HepG2 (cell line): ENCODE data around the gene CCR9. TPM values are rescaled to one million over a fixed set of nuclear protein-coding genes. Genes with fewer than 3 reads are reported as not detected.

ENCODE experiments used
- ATAC-seq: fragments of 200-7000 bp; cut with Tn5 transposase; 3 replicates; pipeline ENCODE4 v1.9.1; 2020; ENCODE audit warnings: mild to moderate bottlenecking, moderate library complexity
- BruUV-seq: library from RNA; stranded (reverse); fragments of 400-500 nt; replicated peaks from 2 replicates; lab custom pipeline; 2021; lab: Mats Ljungman, UMichigan
- CTCF ChIA-PET: fragments of 300-600 bp; formaldehyde crosslinking; extraction: SDS; loops from one replicate; lab custom pipeline; 2021; ENCODE audit warnings: low total read pairs, inconsistent platforms, low intra/inter-chr PET ratio; lab: Yijun Ruan, JAX
- POLR2A ChIA-PET: fragments of 350-600 bp; sonication (Branson Sonifier 250); formaldehyde crosslinking; loops from one replicate; lab custom pipeline; 2020; ENCODE audit warnings: antibody characterized with exemption, inconsistent platforms; lab: Yijun Ruan, JAX
- DNase-seq: peaks from one replicate; pipeline ENCODE4 v3.0.0-alpha.2; 2015; ENCODE audit warnings: low spot score
- FAIRE-seq: peaks from 3 replicates; lab custom pipeline; 2011; peaks lifted over from hg19 to GRCh38; lab: Jason Lieb, UNC
- H2AFZ ChIP-seq: one replicate; pipeline ENCODE4 v1.6.1; 2011; ENCODE audit warnings: low read length, inconsistent platforms
- H3K27ac ChIP-seq: fragments of 300-600 bp; 3 replicates; pipeline ENCODE4 v1.8.0; 2011; ENCODE audit warnings: mixed run types, mild to moderate bottlenecking, mixed read lengths, low read length, inconsistent platforms; ENCODE audit not compliant: insufficient read depth; ENCODE audit errors: extremely low read length
- H3K27me3 ChIP-seq, 2 experiments: fragments of 200-600 bp in 1 of 2; 2 replicates in 1 of 2; 3 replicates in 1 of 2; pipeline versions ENCODE4 v1.6.0 to v1.8.0; 2011; ENCODE audit warnings: low read length in 2 of 2, mild to moderate bottlenecking in 2 of 2, moderate library complexity in 2 of 2, inconsistent platforms in 1 of 2; ENCODE audit not compliant: insufficient read depth in 2 of 2, control insufficient read depth in 1 of 2
- H3K36me3 ChIP-seq, 2 experiments: fragments of 200-600 bp in 1 of 2; replicated peaks in 1 of 2; 2 replicates in 1 of 2; 3 replicates in 1 of 2; pipeline versions ENCODE4 v1.5.1 to v1.8.0; 2011; ENCODE audit warnings: low read length in 2 of 2, inconsistent platforms in 1 of 2; ENCODE audit not compliant: insufficient read depth in 2 of 2, control insufficient read depth in 1 of 2
- H3K4me1 ChIP-seq: 2 replicates; pipeline ENCODE4 v1.5.1; 2012; ENCODE audit warnings: low read length, inconsistent platforms; ENCODE audit not compliant: insufficient read depth
- H3K4me2 ChIP-seq: 2 replicates; pipeline ENCODE4 v1.6.0; 2011; ENCODE audit warnings: low read depth, low read length, inconsistent platforms
- H3K4me3 ChIP-seq, 3 experiments: fragments of 200-600 bp in 1 of 3; sonication (generic), shearing (Covaris generic) in 1 of 3; replicated peaks in 1 of 3; 2 replicates each; pipeline ENCODE4 v1.5.1; 2011 to 2016; ENCODE audit warnings: low read length in 3 of 3, inconsistent platforms in 2 of 3, low read depth in 2 of 3, mild to moderate bottlenecking in 2 of 3, control low read depth in 1 of 3, mixed read lengths in 1 of 3; ENCODE audit not compliant: insufficient read depth in 1 of 3
- H3K79me2 ChIP-seq: one replicate; pipeline ENCODE4 v1.6.1; 2011; ENCODE audit warnings: low read length, inconsistent platforms; ENCODE audit not compliant: insufficient read depth
- H3K9ac ChIP-seq: 2 replicates; pipeline ENCODE4 v1.6.0; 2011; ENCODE audit warnings: mild to moderate bottlenecking, low read depth, low read length, inconsistent platforms; ENCODE audit not compliant: insufficient read depth
- H3K9me3 ChIP-seq: 2 replicates; pipeline ENCODE4 v1.5.1; 2012; ENCODE audit warnings: mild to moderate bottlenecking, low read length
- H4K20me1 ChIP-seq: 2 replicates; pipeline ENCODE4 v1.6.0; 2011; ENCODE audit warnings: inconsistent platforms, mild to moderate bottlenecking, low read length, moderate library complexity; ENCODE audit not compliant: insufficient read depth
- NAIF1 ChIP-seq: sonication (generic); formaldehyde crosslinking; IDR thresholded peaks from 2 replicates; pipeline ENCODE4 v1.5.0; 2020; ENCODE audit warnings: mild to moderate bottlenecking, missing genetic modification reagents, borderline replicate concordance
- PAF1 ChIP-seq: IDR thresholded peaks from 2 replicates; pipeline ENCODE4 v1.6.1; 2016; ENCODE audit warnings: missing genetic modification reagents, missing compliant biosample characterization
- PCBP1 ChIP-seq: fragments of 200-400 bp; formaldehyde crosslinking; IDR thresholded peaks from 2 replicates; pipeline ENCODE4 v1.6.1; 2017; ENCODE audit warnings: mild to moderate bottlenecking, low read depth, low read length, borderline replicate concordance
- PITX1 ChIP-seq: sonication (generic); formaldehyde crosslinking; IDR thresholded peaks from 2 replicates; pipeline ENCODE4 v1.5.1; 2020; ENCODE audit warnings: mild to moderate bottlenecking, missing genetic modification reagents
- REPIN1 ChIP-seq: sonication (generic); formaldehyde crosslinking; IDR thresholded peaks from 2 replicates; pipeline ENCODE4 v1.8.0; 2022; ENCODE audit warnings: missing genetic modification reagents, low read depth, mild to moderate bottlenecking, borderline replicate concordance
- SMARCE1 ChIP-seq: fragments of 450-650 bp; IDR thresholded peaks from 2 replicates; pipeline ENCODE4 v1.6.1; 2017; ENCODE audit warnings: borderline replicate concordance
- SRY ChIP-seq: sonication (generic); formaldehyde crosslinking; IDR thresholded peaks from 2 replicates; pipeline ENCODE4 v1.8.0; 2022; ENCODE audit warnings: mild to moderate bottlenecking, missing genetic modification reagents
- ZBTB42 ChIP-seq: sonication (generic); formaldehyde crosslinking; IDR thresholded peaks from 2 replicates; pipeline ENCODE4 v1.5.0; 2020; ENCODE audit warnings: mild to moderate bottlenecking, missing genetic modification reagents
- ZFP36L2 ChIP-seq: sonication (generic); formaldehyde crosslinking; IDR thresholded peaks from 2 replicates; pipeline ENCODE4 v1.4.0; 2020; ENCODE audit warnings: missing genetic modification reagents
- ZNF143 ChIP-seq: sonication (generic); formaldehyde crosslinking; IDR thresholded peaks from 2 replicates; pipeline ENCODE4 v1.4.0; 2020; ENCODE audit warnings: missing genetic modification reagents
- ZNF263 ChIP-seq: sonication (generic); formaldehyde crosslinking; IDR thresholded peaks from 2 replicates; pipeline ENCODE4 v1.4.0; 2020; ENCODE audit warnings: missing genetic modification reagents
- ZNF451 ChIP-seq: sonication (generic); formaldehyde crosslinking; IDR thresholded peaks from 2 replicates; pipeline ENCODE4 v1.5.0; 2020; ENCODE audit warnings: mild to moderate bottlenecking, missing genetic modification reagents
- ZNF550 ChIP-seq: sonication (generic); formaldehyde crosslinking; IDR thresholded peaks from 2 replicates; pipeline ENCODE4 v1.4.0; 2020; ENCODE audit warnings: mild to moderate bottlenecking, missing genetic modification reagents, borderline replicate concordance
- ZNF558 ChIP-seq: sonication (generic); formaldehyde crosslinking; IDR thresholded peaks from 2 replicates; pipeline ENCODE4 v1.9.0; 2022; ENCODE audit warnings: mild to moderate bottlenecking, missing genetic modification reagents, borderline replicate concordance
- ZNF713 ChIP-seq: sonication (generic); formaldehyde crosslinking; IDR thresholded peaks from 2 replicates; pipeline ENCODE4 v1.4.0; 2020; ENCODE audit warnings: mild to moderate bottlenecking, missing genetic modification reagents
- WGBS: methylation state at CpG from one replicate; pipeline ENCODE4 v1.1.6; 2017; ENCODE audit warnings: low lambda C conversion rate; 5-methylcytosine and 5-hydroxymethylcytosine counted together
- in situ Hi-C: cut with HindIII; loops from 2 replicates; pipeline ENCODE4 v1.10.0; 2017; ENCODE audit warnings: low pct_unique_long_range_greater_than_20kb; ENCODE audit not compliant: extremely low pct_ligation_motif_present
- intact Hi-C: fragments of 100-400 bp; cut with micrococcal nuclease; formaldehyde crosslinking; loops from one replicate; pipeline ENCODE4 v1.10.0; 2022; ENCODE audit not compliant: unreplicated experiment
- polyA plus RNA-seq, 8 experiments: library from polyadenylated mRNA; depleted of rRNA in 3 of 8; stranded (reverse) in 7 of 8; unstranded in 1 of 8; fragments of >200 nt; fragmentation: Illumina TruSeq in 4 of 8; extraction: Trizol in 4 of 8; gene quantifications; 2 replicates each; pipeline versions ENCODE4 v1.2.1 to v1.2.3, GENCODE V29; 2011 to 2016; ENCODE audit warnings: low read depth in 4 of 8, missing spikeins in 1 of 8, mixed read lengths in 1 of 8; ENCODE audit not compliant: insufficient read depth in 1 of 8
- total RNA-seq, 5 experiments: library from RNA; depleted of rRNA; stranded (reverse); fragments of >200 nt; fragmentation: Illumina TruSeq; extraction: Trizol; gene quantifications; 2 replicates each; pipeline ENCODE4 v1.2.3, GENCODE V29; 2016; ENCODE audit warnings: low read depth in 1 of 5
- TF ChIP-seq, protein P1 (sequence below): sonication (generic); formaldehyde crosslinking; IDR thresholded peaks from 2 replicates; pipeline ENCODE4 v1.5.0; 2020; ENCODE audit warnings: missing genetic modification reagents
- TF ChIP-seq, protein P2 (sequence below): sonication (generic); formaldehyde crosslinking; IDR thresholded peaks from 2 replicates; pipeline ENCODE4 v1.5.1; 2020; ENCODE audit warnings: missing genetic modification reagents, mild to moderate bottlenecking, borderline replicate concordance
- TF ChIP-seq, protein P3 (sequence below): sonication (generic); formaldehyde crosslinking; conservative IDR thresholded peaks from 2 replicates; pipeline ENCODE4 v1.8.0; 2022; ENCODE audit warnings: missing genetic modification reagents

CCR9 gene
- total and polyA plus RNA-seq, 2 of the 13 experiments (the other 11 are each of a cell fraction or from before 2014, with no cell fraction given) = not detected

DNA sequence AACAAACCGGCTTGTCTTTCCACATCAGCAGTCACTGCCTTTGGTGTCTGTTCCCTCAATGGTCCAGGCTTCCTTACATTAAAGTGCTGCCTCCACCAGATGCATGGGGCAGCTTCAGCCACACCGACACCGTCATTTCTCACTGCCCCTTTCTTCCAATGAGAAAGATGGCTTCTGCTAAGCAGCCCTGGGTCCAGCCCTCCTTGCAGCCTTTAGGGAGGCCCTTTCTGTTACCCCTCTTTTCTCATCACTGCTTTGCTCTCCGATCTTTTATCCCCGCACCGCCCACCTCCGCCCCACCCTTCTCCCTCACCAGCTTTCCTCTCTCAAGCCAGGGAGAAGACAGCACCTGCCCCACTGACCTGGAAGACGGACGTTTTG, 28.7 kb downstream of the CCR9 start:
- in situ Hi-C loops = loop anchor here (25.0 kb wide), 1 partner anchor 678 kb away; the partner anchor contains the start of gene TMEM158
- WGBS = 77% methylated on average over 9 of the region's 9 CpGs
- H3K4me3 ChIP-seq = no peak overlapping the region
- no peaks in the 10 kb centered on the region for H4K20me1 ChIP-seq
- no peak overlapping the region for H3K9ac ChIP-seq
- DNase-seq (no peak), ATAC-seq (no peak; the same call in 2 of the 3 replicates), FAIRE-seq (no peak)
- no peak overlapping the region for H3K4me2 ChIP-seq
- ChIA-PET CTCF (no interaction called here), POLR2A (no interaction called here)
- no peak overlapping the region for H2AFZ ChIP-seq
- no peaks in the 10 kb centered on the region for H3K9me3 ChIP-seq
- H3K79me2 ChIP-seq = no peaks in the 10 kb centered on the region
- no peak overlapping the region for H3K27ac ChIP-seq
- H3K27me3 ChIP-seq = no peaks in the 10 kb centered on the region
- H3K36me3 ChIP-seq = peaks cover 3 to 5% of the 10 kb centered on the region in 2 experiments; a peak in 2 of 5 replicates
- H3K4me1 ChIP-seq = no peaks in the 10 kb centered on the region
- intact Hi-C loops = no loop called here
- BruUV-seq = no TSS peak
- TF ChIP-seq ZBTB42 (CRISPR knock-in tag) (no peak), ZNF713 (CRISPR knock-in tag) (no peak), SRY (no peak), REPIN1 (no peak), ZNF550 (no peak), ZFP36L2 (no peak), SMARCE1 (no peak), NAIF1 (CRISPR knock-in tag) (no peak), PAF1 (CRISPR knock-in tag) (no peak), ZNF143 (CRISPR knock-in tag) (no peak), ZNF558 (CRISPR knock-in tag) (no peak), PCBP1 (no peak), PITX1 (CRISPR knock-in tag) (no peak), ZNF451 (CRISPR knock-in tag) (no peak), ZNF263 (CRISPR knock-in tag) (no peak)
- TF ChIP-seq, protein P1, sequence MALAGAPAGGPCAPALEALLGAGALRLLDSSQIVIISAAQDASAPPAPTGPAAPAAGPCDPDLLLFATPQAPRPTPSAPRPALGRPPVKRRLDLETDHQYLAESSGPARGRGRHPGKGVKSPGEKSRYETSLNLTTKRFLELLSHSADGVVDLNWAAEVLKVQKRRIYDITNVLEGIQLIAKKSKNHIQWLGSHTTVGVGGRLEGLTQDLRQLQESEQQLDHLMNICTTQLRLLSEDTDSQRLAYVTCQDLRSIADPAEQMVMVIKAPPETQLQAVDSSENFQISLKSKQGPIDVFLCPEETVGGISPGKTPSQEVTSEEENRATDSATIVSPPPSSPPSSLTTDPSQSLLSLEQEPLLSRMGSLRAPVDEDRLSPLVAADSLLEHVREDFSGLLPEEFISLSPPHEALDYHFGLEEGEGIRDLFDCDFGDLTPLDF = no peak
- TF ChIP-seq, protein P2, sequence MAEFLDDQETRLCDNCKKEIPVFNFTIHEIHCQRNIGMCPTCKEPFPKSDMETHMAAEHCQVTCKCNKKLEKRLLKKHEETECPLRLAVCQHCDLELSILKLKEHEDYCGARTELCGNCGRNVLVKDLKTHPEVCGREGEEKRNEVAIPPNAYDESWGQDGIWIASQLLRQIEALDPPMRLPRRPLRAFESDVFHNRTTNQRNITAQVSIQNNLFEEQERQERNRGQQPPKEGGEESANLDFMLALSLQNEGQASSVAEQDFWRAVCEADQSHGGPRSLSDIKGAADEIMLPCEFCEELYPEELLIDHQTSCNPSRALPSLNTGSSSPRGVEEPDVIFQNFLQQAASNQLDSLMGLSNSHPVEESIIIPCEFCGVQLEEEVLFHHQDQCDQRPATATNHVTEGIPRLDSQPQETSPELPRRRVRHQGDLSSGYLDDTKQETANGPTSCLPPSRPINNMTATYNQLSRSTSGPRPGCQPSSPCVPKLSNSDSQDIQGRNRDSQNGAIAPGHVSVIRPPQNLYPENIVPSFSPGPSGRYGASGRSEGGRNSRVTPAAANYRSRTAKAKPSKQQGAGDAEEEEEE = no peak
- TF ChIP-seq, protein P3, sequence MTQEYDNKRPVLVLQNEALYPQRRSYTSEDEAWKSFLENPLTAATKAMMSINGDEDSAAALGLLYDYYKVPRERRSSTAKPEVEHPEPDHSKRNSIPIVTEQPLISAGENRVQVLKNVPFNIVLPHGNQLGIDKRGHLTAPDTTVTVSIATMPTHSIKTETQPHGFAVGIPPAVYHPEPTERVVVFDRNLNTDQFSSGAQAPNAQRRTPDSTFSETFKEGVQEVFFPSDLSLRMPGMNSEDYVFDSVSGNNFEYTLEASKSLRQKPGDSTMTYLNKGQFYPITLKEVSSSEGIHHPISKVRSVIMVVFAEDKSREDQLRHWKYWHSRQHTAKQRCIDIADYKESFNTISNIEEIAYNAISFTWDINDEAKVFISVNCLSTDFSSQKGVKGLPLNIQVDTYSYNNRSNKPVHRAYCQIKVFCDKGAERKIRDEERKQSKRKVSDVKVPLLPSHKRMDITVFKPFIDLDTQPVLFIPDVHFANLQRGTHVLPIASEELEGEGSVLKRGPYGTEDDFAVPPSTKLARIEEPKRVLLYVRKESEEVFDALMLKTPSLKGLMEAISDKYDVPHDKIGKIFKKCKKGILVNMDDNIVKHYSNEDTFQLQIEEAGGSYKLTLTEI (CRISPR knock-in tag) = no peak
